Fibroblast of lung (primary cell): Measurements from ENCODE around the gene CDH4.

ENCODE experiments used
- EZH2 ChIP-seq: IDR thresholded peaks from 2 replicates; pipeline ENCODE4 v1.5.1; 2012; ENCODE audit warnings: low read length, control low read depth, mild to moderate bottlenecking; ENCODE audit errors: missing control alignments
- TF ChIP-seq, protein P1 (sequence below), 2 donors: IDR thresholded peaks in 1 of 2; conservative IDR thresholded peaks in 1 of 2; 1 replicate in 1 of 2; 2 replicates in 1 of 2; pipeline ENCODE4 v1.5.1; 2011 to 2012; ENCODE audit warnings: low read length in 2 of 2, control low read depth in 1 of 2, inconsistent platforms in 1 of 2, low read depth in 1 of 2, mild to moderate bottlenecking in 1 of 2

- TF ChIP-seq, protein P1, sequence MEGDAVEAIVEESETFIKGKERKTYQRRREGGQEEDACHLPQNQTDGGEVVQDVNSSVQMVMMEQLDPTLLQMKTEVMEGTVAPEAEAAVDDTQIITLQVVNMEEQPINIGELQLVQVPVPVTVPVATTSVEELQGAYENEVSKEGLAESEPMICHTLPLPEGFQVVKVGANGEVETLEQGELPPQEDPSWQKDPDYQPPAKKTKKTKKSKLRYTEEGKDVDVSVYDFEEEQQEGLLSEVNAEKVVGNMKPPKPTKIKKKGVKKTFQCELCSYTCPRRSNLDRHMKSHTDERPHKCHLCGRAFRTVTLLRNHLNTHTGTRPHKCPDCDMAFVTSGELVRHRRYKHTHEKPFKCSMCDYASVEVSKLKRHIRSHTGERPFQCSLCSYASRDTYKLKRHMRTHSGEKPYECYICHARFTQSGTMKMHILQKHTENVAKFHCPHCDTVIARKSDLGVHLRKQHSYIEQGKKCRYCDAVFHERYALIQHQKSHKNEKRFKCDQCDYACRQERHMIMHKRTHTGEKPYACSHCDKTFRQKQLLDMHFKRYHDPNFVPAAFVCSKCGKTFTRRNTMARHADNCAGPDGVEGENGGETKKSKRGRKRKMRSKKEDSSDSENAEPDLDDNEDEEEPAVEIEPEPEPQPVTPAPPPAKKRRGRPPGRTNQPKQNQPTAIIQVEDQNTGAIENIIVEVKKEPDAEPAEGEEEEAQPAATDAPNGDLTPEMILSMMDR (conservative IDR thresholded peaks at IDR 0.05 in 1 of 2, IDR thresholded peaks at IDR 0.05 in 1 of 2; ENCODE audit: low read depth in 1 of 2, low read length in 2 of 2): no peak
- TF ChIP-seq EZH2: no peak
These were observed 622.5 kb downstream of the CDH4 start for GRCh38 chr20:61874421-61875068.
